Esophagus muscularis mucosa (tissue), 4 donors: ENCODE data around the gene CRACR2B. TPM values are rescaled to one million over a fixed set of nuclear protein-coding genes. Genes with fewer than 3 reads are reported as not detected.

ENCODE experiments used
- DNase-seq: peaks from one replicate; pipeline ENCODE4 v3.0.0-alpha.2; 2017; ENCODE audit errors: extremely low spot score
- H3K27ac ChIP-seq, 4 donors: fragments of 200-600 bp; sonication (generic); replicated peaks in 1 of 4; 1 replicate in 3 of 4; 2 replicates in 1 of 4; pipeline ENCODE4 v1.5.1; 2016 to 2019; ENCODE audit warnings: mild to moderate bottlenecking in 1 of 4
- H3K27me3 ChIP-seq, 4 donors: fragments of 200-600 bp; sonication (generic); one replicate each; pipeline versions ENCODE4 v1.5.1 to v1.6.0; 2016 to 2019
- H3K36me3 ChIP-seq, 4 donors: fragments of 200-600 bp; sonication (generic); one replicate each; pipeline ENCODE4 v1.5.1; 2016 to 2019
- H3K4me1 ChIP-seq, 4 donors: fragments of 200-600 bp; sonication (generic); one replicate each; pipeline ENCODE4 v1.5.1; 2016 to 2019
- H3K4me3 ChIP-seq, 4 donors: fragments of 200-600 bp; sonication (generic); 1 replicate in 2 of 4; 2 replicates in 2 of 4; pipeline ENCODE4 v1.5.1; 2016 to 2019; ENCODE audit warnings: mild to moderate bottlenecking in 4 of 4, moderate library complexity in 1 of 4
- H3K9me3 ChIP-seq, 4 donors: fragments of 200-600 bp; sonication (generic); 1 replicate in 3 of 4; 2 replicates in 1 of 4; pipeline ENCODE4 v1.5.1; 2016 to 2019
- CTCF ChIP-seq, 3 experiments: fragments of 200-600 bp in 2 of 3; fragments of 450-650 bp in 1 of 3; sonication (generic) in 2 of 3; IDR thresholded peaks; one replicate each; pipeline ENCODE4 v1.5.1; 2017 to 2019; ENCODE audit warnings: antibody characterized with exemption in 3 of 3, mild to moderate bottlenecking in 2 of 3, moderate library complexity in 1 of 3
- EP300 ChIP-seq: sonication (generic); formaldehyde crosslinking; IDR thresholded peaks from one replicate; pipeline ENCODE4 v1.6.1; 2017; ENCODE audit warnings: antibody characterized with exemption
- POLR2A ChIP-seq: fragments of 450-650 bp; IDR thresholded peaks from one replicate; pipeline ENCODE4 v1.6.1; 2017; ENCODE audit warnings: antibody characterized with exemption, moderate library complexity, mild to moderate bottlenecking, low read depth
- POLR2AphosphoS5 ChIP-seq, 2 donors: sonication (generic); formaldehyde crosslinking; IDR thresholded peaks; one replicate each; pipeline ENCODE4 v1.6.1; 2017; ENCODE audit warnings: antibody characterized with exemption in 2 of 2
- WGBS: methylation state at CpG from one replicate; pipeline ENCODE4 v1.1.5; 2018; 5-methylcytosine and 5-hydroxymethylcytosine counted together
- intact Hi-C: fragments of 100-400 bp; cut with DNase I; formaldehyde crosslinking; loops from one replicate; pipeline ENCODE4 v1.15.1; 2023
- total RNA-seq, 4 donors: library from RNA; depleted of rRNA; stranded (reverse); fragments of >200 nt; gene quantifications; one replicate each; pipeline versions ENCODE4 v1.1.0 to v1.2.1, GENCODE V29; 2016

Gene CRACR2B
- total RNA-seq, 4 donors from 2014 or later = 5.3 to 8.4 (median 7.0) TPM

- Histone ChIP-seq H3K9me3 (no peaks in the 10 kb centered on the region), H3K4me1 (peaks cover 28 to 77% (median 57%) of the 10 kb centered on the region in 4 donors), H3K4me3 (peak overlapping the region in 1 of 4 donors; percentile 31), H3K27me3 (no peaks in the 10 kb centered on the region), H3K27ac (no peak overlapping the region), H3K36me3 (peaks cover 12 to 45% (median 28%) of the 10 kb centered on the region in 4 donors)
- TF ChIP-seq CTCF (IDR thresholded peaks at IDR 0.05) (no peak), EP300 (no peak), POLR2A (no peak), POLR2AphosphoS5 (IDR thresholded peaks at IDR 0.05) (no peak)
- intact Hi-C loops = no loop called here
- 78% methylated on average over 34 of the region's 37 CpGs for WGBS
- DNase-seq = no peak
Observed at GRCh38 chr11:858762-859339, 31.1 kb downstream of the CRACR2B start.

GRCh38 chr11:859394-860131 lies 31.8 kb downstream of the CRACR2B start:
- Histone ChIP-seq H3K36me3 (peaks cover 20 to 45% (median 29%) of the 10 kb centered on the region in 4 donors), H3K27ac (peak overlapping the region; percentile 37 to 82 (median 51)), H3K4me1 (peaks cover 28 to 71% (median 54%) of the 10 kb centered on the region in 4 donors), H3K4me3 (peak overlapping the region; percentile 11 to 31 (median 22)), H3K27me3 (no peaks in the 10 kb centered on the region), H3K9me3 (no peaks in the 10 kb centered on the region)
- 27% methylated on average over 12 of the region's 31 CpGs for WGBS
- intact Hi-C loops = no loop called here
- TF ChIP-seq EP300 (no peak), POLR2A (no peak), CTCF (IDR thresholded peaks at IDR 0.05) (no peak), POLR2AphosphoS5 (IDR thresholded peaks at IDR 0.05) (peak in 1 of 2 donors; percentile 35)
- no peak for DNase-seq

- Histone ChIP-seq H3K9me3 (no peaks in the 10 kb centered on the region), H3K4me3 (peak overlapping the region in 3 of 4 donors; percentile 17 to 31 (median 27)), H3K36me3 (peaks cover 27 to 48% (median 36%) of the 10 kb centered on the region in 4 donors), H3K4me1 (peaks cover 28 to 63% (median 49%) of the 10 kb centered on the region in 4 donors), H3K27me3 (no peaks in the 10 kb centered on the region), H3K27ac (peak overlapping the region; percentile 37 to 82 (median 51))
- 73% methylated on average over 12 of the region's 21 CpGs for WGBS
- intact Hi-C loops = no loop called here
- TF ChIP-seq EP300 = no peak
- TF ChIP-seq POLR2AphosphoS5 (IDR thresholded peaks at IDR 0.05) = no peak
- TF ChIP-seq POLR2A = no peak
- TF ChIP-seq CTCF (IDR thresholded peaks at IDR 0.05) = no peak
- no peak for DNase-seq
Observed at GRCh38 chr11:860234-861104, 32.8 kb downstream of the CRACR2B start.

GRCh38 chr11:861105-861479 lies 33.4 kb downstream of the CRACR2B start:
- TF ChIP-seq EP300 (no peak), CTCF (IDR thresholded peaks at IDR 0.05) (no peak), POLR2A (no peak), POLR2AphosphoS5 (IDR thresholded peaks at IDR 0.05) (no peak)
- H3K4me3 ChIP-seq = no peak overlapping the region
- no peak for DNase-seq
- intact Hi-C loops = no loop called here
- 95% methylated on average over 14 of the region's 14 CpGs for WGBS
- H3K4me1 ChIP-seq = peaks cover 28 to 57% (median 45%) of the 10 kb centered on the region in 4 donors
- peaks cover 33 to 48% (median 42%) of the 10 kb centered on the region in 4 donors for H3K36me3 ChIP-seq
- no peak overlapping the region for H3K27ac ChIP-seq
- no peaks in the 10 kb centered on the region for H3K27me3 ChIP-seq
- no peaks in the 10 kb centered on the region for H3K9me3 ChIP-seq
